HCT116 (cell line): Measurements from ENCODE around the gene RXRA.

Experiments used
- EZH2 ChIP-seq: fragments of 200-600 bp; sonication (generic); IDR thresholded peaks from 2 replicates; pipeline ENCODE4 v1.6.1; 2017; ENCODE audit warnings: antibody characterized with exemption, mixed run types
- EZH2phosphoT487 ChIP-seq: fragments of 200-600 bp; IDR thresholded peaks from 2 replicates; pipeline ENCODE4 v1.6.1; 2018; ENCODE audit warnings: antibody characterized with exemption, borderline replicate concordance
- POLR2A ChIP-seq: IDR thresholded peaks from 2 replicates; pipeline ENCODE4 v1.7.0; 2011; ENCODE audit warnings: borderline replicate concordance; ENCODE audit not compliant: insufficient read depth, insufficient read length; ENCODE audit errors: extremely low read depth
- POLR2AphosphoS5 ChIP-seq: IDR thresholded peaks from 2 replicates; pipeline ENCODE4 v1.6.1; 2011; ENCODE audit warnings: mild to moderate bottlenecking, low read depth, low read length, moderate library complexity
- SP1 ChIP-seq: IDR thresholded peaks from 2 replicates; pipeline ENCODE4 v1.6.1; 2012; ENCODE audit warnings: low read depth
- TF ChIP-seq, protein P1 (sequence below), 3 experiments: fragments of 200-600 bp in 1 of 3; sonication (generic) in 1 of 3; IDR thresholded peaks in 2 of 3; conservative IDR thresholded peaks in 1 of 3; 2 replicates each; pipeline ENCODE4 v1.5.1; 2012 to 2017; ENCODE audit warnings: low read depth in 2 of 3, low read length in 2 of 3, antibody characterized with exemption in 1 of 3, borderline replicate concordance in 1 of 3, control low read depth in 1 of 3, mild to moderate bottlenecking in 1 of 3, mixed read lengths in 1 of 3, mixed run types in 1 of 3, moderate library complexity in 1 of 3; ENCODE audit not compliant: insufficient read depth in 1 of 3

DNA sequence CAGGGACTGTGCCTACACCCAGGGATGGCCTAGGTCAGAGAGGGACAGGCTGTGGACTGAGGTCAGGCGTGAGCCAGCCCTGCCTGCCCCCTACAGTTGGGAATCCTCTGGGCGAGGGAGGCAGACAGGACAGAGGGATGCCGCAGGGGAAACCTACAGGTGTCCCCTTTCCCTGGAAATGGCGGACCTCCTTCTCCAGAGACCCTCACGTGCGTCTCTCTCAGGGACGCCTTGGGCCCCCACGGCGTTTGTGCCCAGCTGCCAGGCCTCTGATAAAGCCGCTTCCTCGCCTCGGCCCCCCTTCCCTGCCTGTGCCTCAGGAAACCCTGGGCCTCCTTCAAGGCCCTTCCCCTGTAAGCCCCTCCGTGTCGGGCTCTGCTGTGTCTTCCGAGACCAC is 129.3 kb downstream of the RXRA start:
- TF ChIP-seq, protein P1, sequence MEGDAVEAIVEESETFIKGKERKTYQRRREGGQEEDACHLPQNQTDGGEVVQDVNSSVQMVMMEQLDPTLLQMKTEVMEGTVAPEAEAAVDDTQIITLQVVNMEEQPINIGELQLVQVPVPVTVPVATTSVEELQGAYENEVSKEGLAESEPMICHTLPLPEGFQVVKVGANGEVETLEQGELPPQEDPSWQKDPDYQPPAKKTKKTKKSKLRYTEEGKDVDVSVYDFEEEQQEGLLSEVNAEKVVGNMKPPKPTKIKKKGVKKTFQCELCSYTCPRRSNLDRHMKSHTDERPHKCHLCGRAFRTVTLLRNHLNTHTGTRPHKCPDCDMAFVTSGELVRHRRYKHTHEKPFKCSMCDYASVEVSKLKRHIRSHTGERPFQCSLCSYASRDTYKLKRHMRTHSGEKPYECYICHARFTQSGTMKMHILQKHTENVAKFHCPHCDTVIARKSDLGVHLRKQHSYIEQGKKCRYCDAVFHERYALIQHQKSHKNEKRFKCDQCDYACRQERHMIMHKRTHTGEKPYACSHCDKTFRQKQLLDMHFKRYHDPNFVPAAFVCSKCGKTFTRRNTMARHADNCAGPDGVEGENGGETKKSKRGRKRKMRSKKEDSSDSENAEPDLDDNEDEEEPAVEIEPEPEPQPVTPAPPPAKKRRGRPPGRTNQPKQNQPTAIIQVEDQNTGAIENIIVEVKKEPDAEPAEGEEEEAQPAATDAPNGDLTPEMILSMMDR (IDR thresholded peaks at IDR 0.05 in 2 of 3, conservative IDR thresholded peaks at IDR 0.05 in 1 of 3; ENCODE audit: borderline replicate concordance in 1 of 3, insufficient read depth in 1 of 3, low read depth in 2 of 3, low read length in 2 of 3) = no peak
- TF ChIP-seq EZH2phosphoT487 (no peak), POLR2AphosphoS5 (no peak), POLR2A (no peak), EZH2 (no peak), SP1 (no peak)
